Measurements from ENCODE around the gene EBF3.

DNA sequence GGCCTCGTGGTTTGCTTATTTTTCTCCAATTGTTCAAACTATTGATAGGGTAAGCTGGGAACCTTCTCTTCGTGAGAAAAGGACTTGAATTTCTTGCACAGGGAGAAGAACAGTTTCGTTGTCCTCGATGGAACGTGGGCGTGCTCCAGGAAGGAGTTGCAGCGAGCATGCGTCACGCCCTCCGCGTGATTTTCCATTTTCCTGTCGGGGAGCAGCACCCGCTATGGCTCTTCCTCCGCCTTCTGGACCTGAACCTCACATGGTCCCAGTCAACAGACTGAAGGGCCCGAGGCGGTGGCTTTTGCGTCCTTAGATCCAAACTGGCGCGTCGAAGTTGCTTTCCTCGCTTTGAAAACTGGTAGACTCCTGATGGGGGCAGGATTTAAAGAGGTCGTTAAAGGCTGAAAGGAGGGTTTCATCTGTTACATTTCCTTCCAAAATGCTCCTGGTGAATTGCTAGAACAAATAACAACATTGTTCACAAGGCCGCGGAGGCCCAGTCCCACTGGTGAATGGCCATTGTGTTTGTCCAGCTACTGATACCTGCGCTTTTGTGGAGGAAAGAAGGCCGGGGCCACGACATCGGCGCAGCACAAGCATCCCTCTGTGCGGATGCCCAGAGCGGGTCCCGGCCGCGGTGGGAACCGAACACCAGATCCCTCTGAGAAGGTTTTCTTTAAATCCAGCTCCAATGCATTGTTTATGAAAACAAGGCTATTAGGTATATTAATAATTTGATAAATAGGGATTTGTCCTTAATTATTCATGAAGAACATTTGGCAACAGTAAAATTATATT, 75.9 kb downstream of the EBF3 start:
- TF ChIP-seq EZH2 (IDR thresholded peaks at IDR 0.05; ENCODE audit: borderline replicate concordance, low read depth, low read length, poor library complexity, severe bottlenecking) (no peak), CTCF (conservative IDR thresholded peaks at IDR 0.05; ENCODE audit: low read depth, low read length) (no peak)

Data from A673 (cell line).